A673 (cell line): ENCODE data around the gene BACH2.

Source experiments
- CTCF ChIP-seq: fragments of 300-800, 200-600 bp; sonication (generic); conservative IDR thresholded peaks from 2 replicates; pipeline ENCODE4 v1.5.1; 2017; ENCODE audit warnings: low read depth, mild to moderate bottlenecking, antibody characterized with exemption, low read length, moderate library complexity, mixed read lengths
- EZH2 ChIP-seq: fragments of 200-600 bp; sonication (generic); IDR thresholded peaks from 2 replicates; pipeline ENCODE4 v1.6.1; 2017; ENCODE audit warnings: borderline replicate concordance, low read depth, mild to moderate bottlenecking, mixed read lengths, antibody characterized with exemption, low read length; ENCODE audit not compliant: poor library complexity, severe bottlenecking

- TF ChIP-seq CTCF (no peak), EZH2 (no peak)
Measured at GRCh38 chr6:90271831-90272230, 24.8 kb downstream of the BACH2 start.
